ENCODE data around the gene MADCAM1. TPM values are rescaled to one million over a fixed set of nuclear protein-coding genes. Genes with fewer than 3 reads are reported as not detected.

The MADCAM1 gene
- total and polyA plus RNA-seq, 4 donors, result 0.24 to 4.4 (median 0.61) TPM

DNA sequence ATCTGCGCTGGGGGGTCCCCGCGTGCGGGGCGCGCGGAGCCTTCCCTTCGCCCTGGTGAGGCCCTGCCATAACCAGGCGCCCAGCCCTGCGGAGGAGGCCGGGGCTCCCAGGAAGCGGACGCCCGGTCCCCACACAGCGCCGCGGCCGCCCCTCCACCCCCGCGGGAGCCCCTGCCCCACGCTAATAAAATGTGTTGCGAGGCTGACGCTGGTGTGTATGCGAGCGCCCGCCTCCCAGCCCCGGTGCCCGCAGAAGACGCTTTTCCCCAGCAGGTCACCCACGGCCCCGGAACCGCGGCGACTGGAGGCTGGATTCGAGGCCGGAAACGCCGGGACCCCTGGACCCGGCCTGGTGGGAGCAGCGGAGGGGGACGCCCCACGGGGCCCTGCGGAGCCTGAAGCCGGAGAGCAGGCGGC lies 23.2 kb downstream of the MADCAM1 start:
- DNase-seq (no peak), ATAC-seq (ENCODE audit: insufficient read depth, low FRiP score) (no peak)
- peaks cover 0 to 6% (median 2%) of the 10 kb centered on the region in 4 donors for H3K36me3 ChIP-seq (ENCODE audit: control insufficient read depth in 4 of 4, insufficient read depth in 4 of 4, low read length in 4 of 4)
- 89 to 90% methylated on average over 45 of the region's 45 CpGs for WGBS, 2 donors
- no peak overlapping the region for H3K27ac ChIP-seq (ENCODE audit: low read depth in 1 of 2, low read length in 1 of 2)
- no peak overlapping the region for H3K9ac ChIP-seq (ENCODE audit: insufficient read depth in 1 of 2, low read length in 2 of 2)
- no peak overlapping the region for H3K4me3 ChIP-seq
- H3K4me1 ChIP-seq (ENCODE audit: control insufficient read depth in 5 of 5, insufficient read depth in 5 of 5, low read length in 5 of 5), result peaks cover 0 to 5% (median 4%) of the 10 kb centered on the region in 5 donors
- TF ChIP-seq, protein P1, sequence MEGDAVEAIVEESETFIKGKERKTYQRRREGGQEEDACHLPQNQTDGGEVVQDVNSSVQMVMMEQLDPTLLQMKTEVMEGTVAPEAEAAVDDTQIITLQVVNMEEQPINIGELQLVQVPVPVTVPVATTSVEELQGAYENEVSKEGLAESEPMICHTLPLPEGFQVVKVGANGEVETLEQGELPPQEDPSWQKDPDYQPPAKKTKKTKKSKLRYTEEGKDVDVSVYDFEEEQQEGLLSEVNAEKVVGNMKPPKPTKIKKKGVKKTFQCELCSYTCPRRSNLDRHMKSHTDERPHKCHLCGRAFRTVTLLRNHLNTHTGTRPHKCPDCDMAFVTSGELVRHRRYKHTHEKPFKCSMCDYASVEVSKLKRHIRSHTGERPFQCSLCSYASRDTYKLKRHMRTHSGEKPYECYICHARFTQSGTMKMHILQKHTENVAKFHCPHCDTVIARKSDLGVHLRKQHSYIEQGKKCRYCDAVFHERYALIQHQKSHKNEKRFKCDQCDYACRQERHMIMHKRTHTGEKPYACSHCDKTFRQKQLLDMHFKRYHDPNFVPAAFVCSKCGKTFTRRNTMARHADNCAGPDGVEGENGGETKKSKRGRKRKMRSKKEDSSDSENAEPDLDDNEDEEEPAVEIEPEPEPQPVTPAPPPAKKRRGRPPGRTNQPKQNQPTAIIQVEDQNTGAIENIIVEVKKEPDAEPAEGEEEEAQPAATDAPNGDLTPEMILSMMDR (IDR thresholded peaks at IDR 0.05; ENCODE audit: control extremely low read depth, extremely low read depth), result no peak
- no peaks in the 10 kb centered on the region for H3K9me3 ChIP-seq (ENCODE audit: control insufficient read depth in 4 of 4, insufficient read depth in 3 of 4, low read length in 3 of 4)
- no peaks in the 10 kb centered on the region for H3K27me3 ChIP-seq (ENCODE audit: control insufficient read depth in 3 of 3, insufficient read depth in 3 of 3, low read length in 2 of 3)

- no peak for ATAC-seq (ENCODE audit: insufficient read depth, low FRiP score)
- H3K4me3 ChIP-seq, result no peak overlapping the region
- no peaks in the 10 kb centered on the region for H3K9me3 ChIP-seq (ENCODE audit: control insufficient read depth in 4 of 4, insufficient read depth in 3 of 4, low read length in 3 of 4)
- DNase-seq, result no peak
- no peak overlapping the region for H3K27ac ChIP-seq (ENCODE audit: low read depth in 1 of 2, low read length in 1 of 2)
- H3K9ac ChIP-seq (ENCODE audit: insufficient read depth in 1 of 2, low read length in 2 of 2), result no peak overlapping the region
- peaks cover 0 to 6% (median 2%) of the 10 kb centered on the region in 4 donors for H3K36me3 ChIP-seq (ENCODE audit: control insufficient read depth in 4 of 4, insufficient read depth in 4 of 4, low read length in 4 of 4)
- 95 to 98% methylated on average over 12 of the region's 12 CpGs for WGBS, 2 donors
- TF ChIP-seq, protein P1 (IDR thresholded peaks at IDR 0.05; ENCODE audit: control extremely low read depth, extremely low read depth), result no peak
- peaks cover 0 to 4% (median 0%) of the 10 kb centered on the region in 5 donors for H3K4me1 ChIP-seq (ENCODE audit: control insufficient read depth in 5 of 5, insufficient read depth in 5 of 5, low read length in 5 of 5)
- peaks cover 0 to 3% (median 0%) of the 10 kb centered on the region in 3 donors for H3K27me3 ChIP-seq (ENCODE audit: control insufficient read depth in 3 of 3, insufficient read depth in 3 of 3, low read length in 2 of 3)
Observed at GRCh38 chr19:522726-523125, 26.4 kb downstream of the MADCAM1 start.

GRCh38 chr19:524062-524674 lies 27.9 kb downstream of the MADCAM1 start:
- no peak overlapping the region for H3K9ac ChIP-seq (ENCODE audit: insufficient read depth in 1 of 2, low read length in 2 of 2)
- no peaks in the 10 kb centered on the region for H3K4me1 ChIP-seq (ENCODE audit: control insufficient read depth in 5 of 5, insufficient read depth in 5 of 5, low read length in 5 of 5)
- no peak overlapping the region for H3K4me3 ChIP-seq
- DNase-seq, result no peak
- ATAC-seq (ENCODE audit: insufficient read depth, low FRiP score), result no peak
- peaks cover 0 to 3% (median 0%) of the 10 kb centered on the region in 3 donors for H3K27me3 ChIP-seq (ENCODE audit: control insufficient read depth in 3 of 3, insufficient read depth in 3 of 3, low read length in 2 of 3)
- 74 to 81% methylated on average over 29 of the region's 29 CpGs for WGBS, 2 donors
- H3K9me3 ChIP-seq (ENCODE audit: control insufficient read depth in 4 of 4, insufficient read depth in 3 of 4, low read length in 3 of 4), result no peaks in the 10 kb centered on the region
- H3K27ac ChIP-seq (ENCODE audit: low read depth in 1 of 2, low read length in 1 of 2), result no peak overlapping the region
- H3K36me3 ChIP-seq (ENCODE audit: control insufficient read depth in 4 of 4, insufficient read depth in 4 of 4, low read length in 4 of 4), result peaks cover 0 to 6% (median 2%) of the 10 kb centered on the region in 4 donors
- TF ChIP-seq, protein P1 (IDR thresholded peaks at IDR 0.05; ENCODE audit: control extremely low read depth, extremely low read depth), result no peak
